RWPE2 (cell line): ENCODE data around the gene ASPG.

Experiments used
- ATAC-seq: fragments of 200-7000 bp; cut with Tn5 transposase; 3 replicates; pipeline ENCODE4 v1.9.1; 2021; ENCODE audit warnings: low read depth
- DNase-seq: peaks from one replicate; pipeline ENCODE4 v3.0.0-alpha.2; 2020; ENCODE audit warnings: low spot score
- H3K27ac ChIP-seq: fragments of 450-650 bp; 2 replicates; pipeline ENCODE4 v1.5.1; 2017; ENCODE audit warnings: mild to moderate bottlenecking; ENCODE audit not compliant: poor library complexity, severe bottlenecking
- H3K27me3 ChIP-seq: fragments of 250-450 bp; sonication (Bioruptor Pico); 2 replicates; pipeline ENCODE4 v1.5.1; 2021; ENCODE audit warnings: mild to moderate bottlenecking, moderate library complexity; ENCODE audit not compliant: insufficient read depth, poor library complexity, severe bottlenecking
- H3K36me3 ChIP-seq: fragments of 250-450 bp; sonication (Bioruptor Pico); 2 replicates; pipeline ENCODE4 v1.5.1; 2020; ENCODE audit warnings: low read depth, mild to moderate bottlenecking, moderate library complexity
- H3K4me1 ChIP-seq: fragments of 250-450 bp; sonication (Bioruptor Pico); 2 replicates; pipeline ENCODE4 v1.5.1; 2021; ENCODE audit warnings: mild to moderate bottlenecking, moderate library complexity; ENCODE audit not compliant: insufficient read depth, poor library complexity, severe bottlenecking
- H3K4me3 ChIP-seq: fragments of 250-450 bp; sonication (Bioruptor Pico); 2 replicates; pipeline ENCODE4 v1.5.1; 2021; ENCODE audit warnings: mild to moderate bottlenecking, moderate library complexity; ENCODE audit not compliant: severe bottlenecking
- H3K9me3 ChIP-seq: fragments of 250-450 bp; sonication (Bioruptor Pico); 2 replicates; pipeline ENCODE4 v1.5.1; 2021; ENCODE audit warnings: mild to moderate bottlenecking, moderate library complexity; ENCODE audit not compliant: severe bottlenecking
- CTCF ChIP-seq: fragments of 450-650 bp; IDR thresholded peaks from one replicate; pipeline ENCODE4 v1.5.1; 2017; ENCODE audit warnings: mild to moderate bottlenecking, moderate library complexity; ENCODE audit not compliant: poor library complexity, severe bottlenecking

Gene ASPG

GRCh38 chr14:104064003-104064402 is 21.5 kb upstream of the ASPG start:
- Histone ChIP-seq H3K4me1 (no peaks in the 10 kb centered on the region), H3K36me3 (no peaks in the 10 kb centered on the region), H3K9me3 (peaks cover 7% of the 10 kb centered on the region), H3K4me3 (no peak overlapping the region), H3K27me3 (peaks cover 17% of the 10 kb centered on the region), H3K27ac (no peak overlapping the region)
- DNase-seq (no peak), ATAC-seq (no peak)
- TF ChIP-seq CTCF: no peak

- DNase-seq (no peak), ATAC-seq (no peak)
- peaks cover 7% of the 10 kb centered on the region for H3K9me3 ChIP-seq
- H3K27ac ChIP-seq: no peak overlapping the region
- no peaks in the 10 kb centered on the region for H3K4me1 ChIP-seq
- H3K36me3 ChIP-seq: no peaks in the 10 kb centered on the region
- TF ChIP-seq CTCF: no peak
- no peak overlapping the region for H3K4me3 ChIP-seq
- peaks cover 12% of the 10 kb centered on the region for H3K27me3 ChIP-seq
Observed at GRCh38 chr14:104066279-104066678, 19.2 kb upstream of the ASPG start.

GRCh38 chr14:104066719-104067295 is 18.7 kb upstream of the ASPG start:
- Histone ChIP-seq H3K4me1 (no peaks in the 10 kb centered on the region), H3K9me3 (peaks cover 7% of the 10 kb centered on the region), H3K27ac (no peak overlapping the region), H3K27me3 (peaks cover 12% of the 10 kb centered on the region), H3K4me3 (no peak overlapping the region), H3K36me3 (no peaks in the 10 kb centered on the region)
- TF ChIP-seq CTCF: no peak
- no peak for ATAC-seq
- no peak for DNase-seq

- DNase-seq (no peak), ATAC-seq (no peak)
- H3K36me3 ChIP-seq: no peaks in the 10 kb centered on the region
- no peak overlapping the region for H3K27ac ChIP-seq
- H3K4me3 ChIP-seq: no peak overlapping the region
- no peak for TF ChIP-seq CTCF
- no peaks in the 10 kb centered on the region for H3K4me1 ChIP-seq
- H3K9me3 ChIP-seq: peaks cover 10% of the 10 kb centered on the region
- peaks cover 10% of the 10 kb centered on the region for H3K27me3 ChIP-seq
Observed at GRCh38 chr14:104069541-104069940, 16.0 kb upstream of the ASPG start.

GRCh38 chr14:104072586-104072985 is 12.9 kb upstream of the ASPG start:
- ATAC-seq (no peak), DNase-seq (no peak)
- Histone ChIP-seq H3K9me3 (peaks cover 3% of the 10 kb centered on the region), H3K4me3 (no peak overlapping the region), H3K4me1 (no peaks in the 10 kb centered on the region), H3K36me3 (no peaks in the 10 kb centered on the region), H3K27ac (no peak overlapping the region), H3K27me3 (peaks cover 10% of the 10 kb centered on the region)
- TF ChIP-seq CTCF: no peak
